GM18505 (cell line): Measurements from ENCODE around the gene PUM2.

ENCODE experiments used
- ATAC-seq: cut with Tn5 transposase; IDR thresholded peaks from one replicate; pipeline ENCODE4 v1.9.1; 2021; ENCODE audit not compliant: unreplicated experiment
- POLR2A ChIP-seq: IDR thresholded peaks from 4 replicates; pipeline ENCODE4 v1.6.1; 2011; ENCODE audit warnings: borderline replicate concordance; ENCODE audit not compliant: insufficient read depth, insufficient read length; ENCODE audit errors: extremely low read depth

PUM2 gene

DNA sequence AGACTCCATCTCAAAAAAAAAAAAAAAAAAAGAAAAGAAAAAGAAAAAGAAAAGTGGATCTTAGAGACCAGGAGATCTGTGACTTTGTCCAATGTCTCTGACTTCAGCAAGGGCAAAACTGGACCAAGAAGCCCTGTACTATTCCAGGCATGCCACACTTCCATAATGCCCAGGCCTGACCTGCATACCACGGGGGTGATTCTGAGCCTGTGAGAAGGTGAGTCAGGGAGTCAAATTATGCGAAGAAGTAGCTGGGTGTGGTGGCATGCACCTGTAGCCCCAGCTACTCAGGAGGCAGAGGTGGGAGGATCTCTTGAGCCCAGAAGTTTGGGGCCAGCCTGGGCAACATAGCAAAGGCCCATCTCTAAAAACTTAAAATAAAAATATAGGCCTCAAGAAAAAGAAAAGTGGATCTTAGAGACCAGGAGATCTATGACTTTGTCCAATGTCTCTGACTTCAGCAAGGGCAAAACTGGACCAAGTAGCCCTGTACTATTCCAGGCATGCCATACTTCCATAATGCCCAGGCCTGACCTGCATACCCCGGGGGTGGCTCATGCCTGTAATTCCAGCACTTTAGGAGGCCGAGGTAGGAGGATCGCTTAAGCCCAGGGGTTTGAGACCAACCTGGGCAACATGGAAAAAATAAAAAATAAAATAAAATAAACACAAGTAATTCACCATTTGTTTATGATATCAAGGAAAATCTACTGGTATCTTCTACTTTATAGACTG lies 12.2 kb upstream of the PUM2 start:
- no peak for TF ChIP-seq POLR2A
- no peak for ATAC-seq

DNA sequence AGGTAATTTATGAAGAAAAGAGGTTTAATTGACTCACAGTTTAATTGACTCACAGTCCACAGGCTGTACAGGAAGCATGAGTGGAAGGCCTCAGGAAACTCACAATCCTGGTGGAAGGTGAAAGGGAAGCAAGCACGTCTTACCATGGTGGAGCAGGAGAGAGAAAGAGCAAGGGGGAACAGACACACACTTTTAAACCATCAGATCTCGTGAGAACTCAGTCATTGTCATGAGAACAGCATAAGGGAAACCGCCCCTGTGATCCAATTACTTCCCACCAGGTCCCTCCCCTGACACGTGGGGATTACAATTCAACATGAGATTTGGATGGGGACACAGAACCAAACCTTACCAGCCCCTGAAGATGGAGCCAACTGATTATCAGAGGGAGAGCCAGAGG lies 11.2 kb upstream of the PUM2 start:
- no peak for ATAC-seq
- TF ChIP-seq POLR2A = no peak

DNA sequence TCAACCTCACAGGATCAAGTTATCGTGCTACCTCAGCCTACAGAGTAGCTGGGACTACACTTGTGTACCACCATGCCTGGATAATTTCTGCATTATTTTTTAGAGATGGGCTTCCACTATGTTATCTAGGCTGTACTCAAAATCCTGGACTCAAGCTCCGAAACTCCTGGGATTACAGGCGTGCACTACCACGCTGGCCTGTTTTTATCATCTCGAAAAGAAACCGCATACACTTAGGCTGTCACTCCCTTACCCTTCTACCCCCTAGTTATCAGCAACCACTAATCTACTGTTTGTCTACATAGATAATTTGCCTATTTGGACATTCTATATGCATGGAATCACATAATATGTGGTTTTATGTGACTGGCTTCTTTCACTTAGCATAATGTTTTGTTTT lies 8.5 kb upstream of the PUM2 start:
- TF ChIP-seq POLR2A = no peak
- ATAC-seq = no peak

DNA sequence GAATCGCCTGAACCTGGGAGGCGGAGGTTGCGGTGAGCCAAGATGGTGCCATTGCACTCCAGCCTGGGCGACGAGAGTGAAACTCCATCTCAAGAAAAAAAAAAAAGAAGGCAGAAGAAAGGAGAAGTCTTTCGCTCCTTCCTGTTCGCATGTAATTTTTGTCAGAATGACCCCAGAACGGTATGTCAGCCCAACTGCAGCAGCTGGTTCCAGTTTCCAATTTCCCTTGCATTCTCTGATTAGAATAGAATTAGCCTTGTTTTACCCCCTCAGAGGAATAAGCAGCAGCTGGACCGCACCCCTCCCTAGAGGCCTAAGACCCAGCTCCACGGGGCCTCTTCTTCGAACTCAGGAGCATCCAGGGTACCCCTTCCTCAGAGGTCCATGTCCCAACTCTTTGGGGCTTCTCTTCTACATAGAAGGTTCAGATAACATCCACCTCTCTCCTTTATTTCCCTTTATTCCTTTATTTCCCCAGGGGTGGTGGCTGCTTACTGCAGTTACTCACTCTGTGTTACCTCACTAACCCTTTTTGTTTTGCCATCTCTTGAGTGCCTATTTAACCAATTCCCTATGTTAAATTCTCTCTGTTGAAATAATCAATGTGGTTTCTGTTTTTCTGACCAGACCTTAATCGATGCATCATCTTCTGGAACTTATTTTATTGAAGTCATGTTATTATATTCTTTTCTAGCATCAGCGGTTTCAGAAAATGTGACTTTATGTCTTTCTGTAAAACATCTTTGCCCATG lies 7.2 kb upstream of the PUM2 start:
- no peak for ATAC-seq

DNA sequence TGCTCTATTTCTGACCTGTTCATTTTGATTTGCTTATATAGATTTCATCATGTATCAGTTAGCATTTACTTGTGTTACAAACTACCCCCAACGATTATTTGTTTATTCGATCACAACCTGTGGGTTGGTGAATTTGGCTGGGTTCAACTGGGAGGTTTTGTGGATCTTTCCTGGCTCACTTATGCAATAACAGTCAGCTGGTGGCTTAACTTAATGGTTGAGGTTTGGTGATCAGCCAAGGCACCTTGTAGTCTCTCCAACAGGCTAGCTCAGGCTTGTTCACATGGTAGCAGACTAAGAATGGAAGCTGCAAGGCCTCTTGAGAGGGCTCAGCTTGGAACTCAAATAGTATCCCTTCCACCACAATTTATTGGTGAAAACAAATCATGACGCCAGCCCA lies 5.4 kb upstream of the PUM2 start:
- TF ChIP-seq POLR2A = no peak
- no peak for ATAC-seq

More for the DNA sequence above, 7.2 kb upstream of the PUM2 start:
- no peak for TF ChIP-seq POLR2A

DNA sequence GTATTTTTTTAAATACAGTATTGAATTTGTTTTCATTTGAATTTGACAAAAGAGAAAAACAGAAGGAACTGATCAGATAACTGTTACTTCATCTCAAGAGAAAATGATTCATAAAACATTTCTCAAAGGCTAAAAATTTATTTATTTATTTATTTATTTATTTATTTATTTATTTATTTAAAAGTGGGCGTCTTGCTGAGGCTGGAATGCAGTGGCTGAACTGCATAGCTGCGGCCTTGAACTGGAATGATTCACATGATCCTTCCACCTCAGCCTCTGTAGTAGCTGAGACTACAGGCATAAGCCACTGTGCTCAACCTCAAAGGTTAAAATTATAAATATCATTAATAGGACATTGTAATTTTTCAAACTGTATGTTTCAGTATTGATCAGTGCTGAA lies 4.5 kb upstream of the PUM2 start:
- TF ChIP-seq POLR2A = no peak
- ATAC-seq = no peak

DNA sequence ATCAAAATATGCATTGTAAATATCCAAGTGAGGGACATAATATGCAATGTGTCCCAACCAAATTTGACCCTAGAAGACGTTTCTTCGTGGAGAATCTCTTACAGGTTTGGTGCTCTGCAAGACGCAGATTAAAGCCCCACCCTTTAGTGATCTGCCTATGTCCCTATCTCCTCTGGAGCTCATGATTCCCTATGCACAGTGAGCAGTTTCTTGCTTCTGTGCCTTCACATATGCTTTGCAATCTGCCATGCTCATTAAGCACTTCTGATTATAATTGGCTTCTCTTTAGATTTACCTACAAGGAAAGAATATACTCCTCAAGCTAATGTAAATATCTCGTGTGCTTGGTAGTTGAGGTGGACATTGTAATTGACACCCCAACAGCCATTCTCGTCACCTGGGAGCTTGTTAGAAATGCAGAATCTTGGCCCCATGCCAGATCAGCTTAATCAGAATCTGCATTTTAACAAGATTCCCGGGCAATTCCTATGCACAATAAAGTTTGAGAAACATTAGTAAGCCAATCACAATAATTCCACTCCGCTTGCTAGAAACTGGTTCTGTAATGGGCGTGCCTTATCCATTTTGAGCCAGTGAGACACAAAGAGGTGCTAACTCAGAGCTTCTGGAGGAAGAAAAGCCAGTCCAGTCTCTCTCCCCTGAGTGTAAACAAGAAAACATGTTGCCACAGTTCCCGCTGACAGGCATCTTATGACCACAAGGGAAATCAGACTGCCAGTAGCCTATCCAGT lies 2.8 kb upstream of the PUM2 start:
- no peak for TF ChIP-seq POLR2A
- ATAC-seq = no peak

DNA sequence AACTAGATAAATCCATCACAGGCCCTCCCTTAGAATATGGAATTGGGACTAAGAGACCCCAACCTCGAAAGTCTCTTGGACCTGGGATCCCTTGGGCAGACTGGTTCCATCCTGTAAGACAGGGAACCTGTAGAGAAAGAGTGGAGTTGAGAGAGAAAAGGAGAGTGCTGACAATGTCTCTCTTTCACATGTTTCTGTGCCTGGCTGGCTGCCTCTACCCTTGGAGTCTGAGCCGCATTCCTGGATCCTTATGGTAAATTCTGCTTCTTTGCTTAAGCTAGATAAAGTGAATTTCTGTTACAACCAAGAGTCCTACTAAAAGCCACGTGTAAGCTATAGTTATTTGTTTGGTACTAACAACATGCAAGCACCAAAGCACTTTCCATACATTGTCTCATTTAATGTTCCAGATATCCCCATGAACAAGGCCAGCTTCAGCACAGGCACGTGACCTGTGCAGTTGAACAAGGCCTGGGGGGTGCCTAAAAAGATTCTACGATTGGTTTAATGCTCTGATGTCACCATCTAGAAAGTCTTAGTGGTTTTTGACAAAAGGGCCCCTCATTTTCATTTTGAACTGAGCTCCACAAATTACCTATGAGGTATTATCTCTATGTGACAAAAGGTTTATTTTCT lies 2.1 kb upstream of the PUM2 start:
- no peak for ATAC-seq
- TF ChIP-seq POLR2A = no peak

DNA sequence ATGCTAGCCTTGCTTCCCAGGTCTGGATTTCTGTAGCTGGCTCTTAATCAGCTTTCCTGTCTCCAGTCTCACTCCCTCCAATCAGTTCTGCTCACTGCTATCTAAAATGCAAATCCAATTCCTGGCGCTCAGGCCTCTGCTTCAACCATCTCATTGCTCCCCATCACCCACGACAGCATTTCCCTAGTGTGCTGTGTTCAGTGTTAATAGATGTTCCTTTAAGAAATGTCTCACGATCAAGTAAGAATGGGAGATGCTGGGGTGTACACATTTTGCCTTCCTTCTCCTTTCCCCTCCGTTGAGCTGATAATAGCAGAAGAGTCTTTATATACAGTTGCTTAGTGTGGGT lies 1.6 kb upstream of the PUM2 start:
- no peak for ATAC-seq
- TF ChIP-seq POLR2A = no peak

DNA sequence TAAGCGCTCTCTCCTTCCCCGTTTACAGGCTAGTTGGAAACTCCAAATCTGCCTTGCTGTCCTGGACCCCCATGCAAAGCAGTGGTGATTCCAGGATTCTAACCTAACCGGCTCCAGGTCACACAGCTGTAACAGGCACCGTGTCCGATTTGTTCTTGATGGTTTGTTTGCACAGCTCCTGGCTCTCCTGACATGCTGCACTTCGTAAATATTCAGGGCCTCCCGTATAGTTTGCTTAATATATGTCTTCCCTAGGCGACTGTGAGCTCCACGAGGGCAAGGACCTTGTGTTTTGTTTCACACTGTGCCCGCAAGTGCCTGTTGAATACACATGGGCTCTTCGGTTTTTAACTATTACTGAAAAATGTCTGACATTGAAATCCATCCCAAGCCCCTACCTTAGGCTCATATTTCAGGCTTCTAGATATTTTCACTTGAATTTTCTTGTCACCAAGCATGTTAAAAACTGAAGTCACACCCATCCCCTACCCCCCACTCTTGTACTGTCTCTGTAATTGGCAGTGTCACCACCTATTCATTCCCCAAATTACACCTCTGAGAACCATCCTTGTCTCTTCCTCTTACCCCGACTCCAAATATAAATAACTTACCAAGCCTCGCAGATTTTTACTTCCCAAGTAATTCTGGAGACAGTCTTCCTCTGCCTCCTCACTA lies 1.0 kb upstream of the PUM2 start:
- ATAC-seq = no peak

DNA sequence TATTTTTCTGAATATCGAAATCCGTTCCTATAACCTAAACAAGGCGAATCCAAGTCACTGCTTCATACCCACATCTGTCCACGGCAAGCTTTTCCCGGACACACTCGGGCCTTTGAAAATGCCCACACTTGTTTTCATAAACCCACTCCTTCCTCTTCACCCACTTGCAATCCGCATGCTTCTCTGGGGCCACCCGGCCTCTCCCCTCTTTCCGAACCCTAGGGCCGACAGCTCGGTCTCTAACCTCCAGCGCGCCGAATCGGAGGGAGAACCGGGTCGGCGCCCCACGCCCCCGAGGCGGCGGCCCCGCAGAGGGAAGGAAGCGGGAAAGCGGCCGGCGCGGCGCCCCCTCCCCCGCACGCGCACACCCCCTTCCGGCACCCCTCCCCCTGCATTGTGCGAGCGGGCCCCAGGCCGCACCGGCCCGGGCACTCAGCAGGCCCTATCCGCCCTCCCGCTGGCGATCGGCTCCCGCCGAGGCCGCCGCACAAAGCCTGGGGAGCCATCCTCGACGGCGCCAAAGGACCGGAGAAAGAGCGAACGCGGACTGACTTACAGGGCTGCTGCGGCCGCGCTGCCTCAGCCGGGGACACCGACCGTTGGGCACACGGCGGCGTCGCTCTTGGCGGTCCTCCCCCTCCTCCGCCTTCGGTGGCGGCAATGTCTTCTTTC lies 467 bp downstream of the PUM2 start:
- TF ChIP-seq POLR2A = no peak
- ATAC-seq = peak; percentile 38

More for the DNA sequence above, 1.0 kb upstream of the PUM2 start:
- no peak for TF ChIP-seq POLR2A

DNA sequence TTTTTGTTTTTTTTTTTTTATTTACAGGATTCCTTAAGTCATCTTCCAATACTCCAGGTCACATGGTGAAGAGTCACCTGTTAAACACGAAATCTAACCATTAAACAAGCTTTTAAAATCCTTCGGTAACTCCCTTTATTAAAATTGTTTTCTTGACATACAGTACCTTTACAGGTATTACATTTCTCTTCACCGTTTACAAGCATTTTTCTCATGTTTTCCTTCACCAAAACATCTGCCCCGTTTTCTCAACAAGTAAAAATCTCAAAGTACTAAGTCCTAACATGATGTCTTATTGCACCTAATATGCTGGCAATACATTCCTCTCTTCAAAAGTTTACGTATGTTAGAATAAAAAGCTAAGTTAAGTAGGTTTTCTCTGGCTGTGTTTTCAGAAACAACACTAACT lies 1.1 kb downstream of the PUM2 start:
- ATAC-seq = no peak
- TF ChIP-seq POLR2A = no peak
